NOMO-1 (cell line): ENCODE measurements around the gene PPP1R9B.

Experiments used
- DNase-seq, 2 experiments: peaks; one replicate each; lab custom pipeline; 2025; ENCODE audit not compliant: unreplicated experiment in 2 of 2; lab: John Stamatoyannopoulos, UW

Gene PPP1R9B

DNA sequence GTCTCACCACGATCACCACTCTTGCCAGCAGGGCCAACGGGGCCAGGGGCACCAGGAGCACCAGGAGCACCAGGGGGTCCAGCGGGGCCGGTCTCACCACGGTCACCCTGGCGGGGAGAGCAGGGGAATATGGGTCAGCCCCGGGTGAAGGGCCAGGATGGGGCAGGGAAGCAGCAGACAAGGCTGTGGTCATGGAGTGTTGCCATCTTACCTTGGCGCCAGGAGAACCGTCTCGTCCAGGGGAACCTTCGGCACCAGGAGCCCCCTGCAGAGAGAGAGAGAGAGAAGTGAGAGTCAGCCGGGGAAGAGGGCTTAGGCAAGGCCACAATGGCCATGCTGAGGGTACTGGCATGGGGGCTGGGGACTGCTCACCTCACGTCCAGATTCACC is 38.0 kb upstream of the PPP1R9B start:
- DNase-seq, result no peak

DNA sequence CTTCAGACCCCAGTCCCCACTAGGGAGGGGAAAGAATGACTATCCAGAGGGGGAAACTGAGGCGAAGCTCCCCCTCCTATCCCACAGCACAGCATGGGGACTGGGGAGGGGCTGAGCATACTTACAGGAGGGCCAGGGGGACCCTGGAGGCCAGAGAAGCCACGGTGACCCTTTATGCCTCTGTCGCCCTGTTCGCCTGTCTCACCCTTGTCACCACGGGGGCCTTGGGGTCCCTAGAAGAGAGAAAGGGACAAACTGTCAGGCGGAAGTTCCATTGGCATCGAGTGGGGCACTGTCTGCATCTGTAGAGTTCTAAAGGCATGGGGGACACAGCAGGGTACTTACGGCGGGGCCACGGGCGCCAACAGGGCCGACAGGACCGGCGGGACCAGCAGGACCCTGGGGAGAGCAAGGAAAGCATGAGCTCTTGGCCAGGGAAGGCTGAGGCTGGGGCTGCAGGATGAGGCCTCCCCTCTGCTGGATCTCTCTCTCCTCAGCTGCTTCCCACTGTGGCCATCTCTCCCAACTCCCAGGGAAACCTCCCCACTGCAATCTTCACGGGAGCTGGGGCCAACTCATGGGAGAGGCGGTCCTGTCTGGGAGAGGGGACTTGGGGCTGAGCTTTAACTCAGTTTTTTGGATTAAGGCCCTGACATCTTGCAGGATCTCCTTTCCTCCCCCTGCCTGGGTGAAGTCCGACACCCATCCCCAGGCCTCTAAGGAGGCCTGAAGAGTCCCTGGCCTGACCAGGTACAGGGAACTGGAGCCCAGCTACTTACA is 37.5 kb upstream of the PPP1R9B start:
- no peak for DNase-seq

- DNase-seq, result no peak
Measured at GRCh38 chr17:50187394-50187725, 36.9 kb upstream of the PPP1R9B start.

DNA sequence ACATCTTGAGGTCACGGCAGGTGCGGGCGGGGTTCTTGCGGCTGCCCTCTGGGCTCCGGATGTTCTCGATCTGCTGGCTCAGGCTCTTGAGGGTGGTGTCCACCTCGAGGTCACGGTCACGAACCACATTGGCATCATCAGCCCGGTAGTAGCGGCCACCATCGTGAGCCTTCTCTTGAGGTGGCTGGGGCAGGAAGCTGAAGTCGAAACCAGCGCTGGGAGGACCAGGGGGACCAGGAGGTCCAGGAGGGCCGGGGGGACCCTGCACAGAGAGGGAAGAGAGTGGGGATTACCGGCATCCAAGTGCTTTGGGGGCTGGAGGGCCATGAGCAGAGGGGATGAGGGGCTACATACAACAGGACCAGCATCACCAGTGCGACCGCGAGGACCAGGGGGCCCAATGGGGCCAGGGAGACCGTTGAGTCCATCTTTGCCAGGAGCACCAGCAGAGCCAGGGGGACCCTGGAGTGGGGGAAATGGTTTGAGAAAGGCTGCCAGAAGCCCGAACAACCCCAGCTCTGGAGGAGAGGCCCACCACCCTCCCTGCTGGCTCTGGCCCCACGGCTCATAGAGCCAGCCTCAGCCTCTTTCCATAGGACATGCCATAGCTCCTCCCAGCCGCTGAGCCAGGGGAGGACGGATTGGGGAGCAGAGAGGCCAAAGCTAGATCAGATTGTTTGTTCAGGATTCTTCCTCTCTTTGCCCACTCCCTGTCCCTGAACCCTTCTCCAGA is 36.4 kb upstream of the PPP1R9B start:
- no peak for DNase-seq

DNA sequence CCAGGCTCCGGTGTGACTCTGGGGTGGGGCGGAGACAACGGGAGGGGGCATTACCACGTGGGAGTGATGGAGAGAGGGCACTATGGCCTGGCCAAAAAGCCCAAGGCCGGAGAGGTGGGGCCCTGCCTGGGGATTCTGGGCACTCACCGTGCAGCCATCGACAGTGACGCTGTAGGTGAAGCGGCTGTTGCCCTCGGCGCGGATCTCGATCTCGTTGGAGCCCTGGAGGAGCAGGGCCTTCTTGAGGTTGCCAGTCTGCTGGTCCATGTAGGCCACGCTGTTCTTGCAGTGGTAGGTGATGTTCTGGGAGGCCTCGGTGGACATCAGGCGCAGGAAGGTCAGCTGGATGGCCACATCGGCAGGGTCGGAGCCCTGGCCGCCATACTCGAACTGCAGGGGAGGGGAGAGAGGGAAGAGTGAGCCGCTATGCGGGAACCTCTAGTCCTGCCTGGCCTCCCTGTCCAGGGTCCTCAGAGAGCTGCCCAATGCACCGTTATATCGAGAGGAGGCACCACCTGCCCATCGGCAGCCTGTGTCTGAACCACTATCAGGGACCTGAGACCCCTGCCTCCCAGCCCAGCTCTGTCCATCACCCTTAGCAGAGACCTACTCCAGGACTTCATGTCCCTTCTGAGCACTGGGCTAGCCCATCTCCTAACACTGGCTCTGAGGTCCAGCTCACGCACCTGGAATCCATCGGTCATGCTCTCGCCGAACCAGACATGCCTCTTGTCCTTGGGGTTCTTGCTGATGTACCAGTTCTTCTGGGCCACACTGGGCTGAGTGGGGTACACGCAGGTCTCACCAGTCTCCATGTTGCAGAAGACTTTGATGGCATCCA is 35.4 kb upstream of the PPP1R9B start:
- DNase-seq, result no peak

- peak; percentile 67 for DNase-seq
Measured at GRCh38 chr17:50184611-50185398, 34.3 kb upstream of the PPP1R9B start.

DNA sequence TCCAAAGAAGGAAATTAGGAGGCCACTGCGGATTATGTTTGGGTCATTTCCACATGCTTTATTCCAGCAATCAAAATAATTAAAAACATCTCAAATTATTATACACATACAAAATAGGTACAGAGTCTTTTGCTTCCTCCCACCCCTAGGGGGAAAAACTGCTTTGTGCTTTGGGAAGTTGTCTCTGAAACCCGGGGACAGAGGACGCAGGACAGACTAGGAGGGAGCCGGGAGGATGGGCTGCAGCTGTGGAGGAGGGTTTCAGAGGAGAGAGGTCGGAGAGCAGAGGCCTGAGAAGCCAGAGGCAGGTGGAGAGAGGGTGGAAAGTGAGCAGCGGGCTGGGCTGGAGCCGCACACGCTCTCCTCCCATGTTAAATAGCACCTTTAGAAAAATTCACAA is 33.6 kb upstream of the PPP1R9B start:
- peak; percentile 14 to 62 for DNase-seq

- DNase-seq, result peak; percentile 93 to 95
Measured at GRCh38 chr17:50183421-50183994, 33.0 kb upstream of the PPP1R9B start.

- no peak for DNase-seq
Measured at GRCh38 chr17:50182783-50183420, 32.4 kb upstream of the PPP1R9B start.

DNA sequence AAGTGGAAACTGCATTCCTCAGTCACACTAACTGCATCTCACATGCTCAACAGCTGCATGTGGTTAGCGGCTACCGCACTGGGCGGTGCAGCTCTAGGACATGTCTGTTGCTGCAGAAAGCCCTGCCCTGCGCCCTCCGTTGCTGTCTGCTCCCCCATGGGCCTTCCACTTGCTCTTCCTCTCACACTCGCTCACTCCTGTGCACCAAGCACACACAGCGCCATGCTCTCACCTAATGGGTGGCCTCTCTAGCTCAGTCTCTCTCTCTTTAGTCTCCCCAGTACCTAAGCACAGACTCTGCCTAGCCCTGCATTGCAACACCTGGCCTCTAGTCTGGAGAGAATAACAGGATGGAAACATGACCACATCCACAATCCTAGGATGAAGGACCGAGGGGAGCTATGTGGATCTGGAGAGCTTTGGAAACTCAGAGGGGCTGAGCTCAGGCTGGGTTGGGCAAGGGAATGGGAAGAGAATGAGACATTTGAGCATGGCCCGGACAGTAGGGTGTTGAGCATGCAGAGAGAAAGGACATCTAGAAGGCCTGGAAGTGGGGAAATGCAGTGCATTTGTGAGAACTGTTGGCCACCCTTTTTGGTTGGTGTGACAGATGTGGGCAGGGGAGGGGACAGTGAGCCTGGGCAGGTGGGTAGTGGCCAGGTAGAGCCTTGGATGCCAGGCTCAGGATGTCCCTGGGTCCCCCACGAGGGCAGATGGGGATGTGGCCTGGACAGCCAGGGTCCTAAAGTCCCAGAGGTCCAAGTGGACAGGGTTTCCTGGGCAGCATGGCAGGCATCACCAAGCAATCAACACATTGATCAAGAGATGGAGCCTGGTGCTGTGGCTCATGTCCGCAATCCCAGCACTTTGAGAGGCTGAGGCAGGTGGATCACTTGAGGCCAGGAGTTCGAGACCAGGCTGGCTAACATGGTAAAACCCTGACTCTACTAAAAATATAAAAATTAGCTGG is 31.4 kb upstream of the PPP1R9B start:
- DNase-seq, result no peak

- DNase-seq, result no peak
Measured at GRCh38 chr17:50181144-50181543, 30.7 kb upstream of the PPP1R9B start.

GRCh38 chr17:50180620-50181019 is 30.1 kb upstream of the PPP1R9B start:
- DNase-seq, result no peak

- DNase-seq, result no peak
Measured at GRCh38 chr17:50180111-50180510, 29.6 kb upstream of the PPP1R9B start.

GRCh38 chr17:50177983-50178834 is 27.7 kb upstream of the PPP1R9B start:
- DNase-seq, result no peak

- DNase-seq, result no peak
Measured at GRCh38 chr17:50177476-50177875, 27.0 kb upstream of the PPP1R9B start.

- no peak for DNase-seq
Measured at GRCh38 chr17:50176559-50177357, 26.3 kb upstream of the PPP1R9B start.
